ENCODE measurements around the gene NMUR1. TPM values are rescaled to one million over a fixed set of nuclear protein-coding genes. Genes with fewer than 3 reads are reported as not detected.

NMUR1 gene
- polyA plus RNA-seq, 2 of the 4 experiments (the other 2 are of a cell fraction): not detected

- POLR2A ChIA-PET: no interaction called here
- no peak for DNase-seq (ENCODE audit: low read depth in 1 of 2, low spot score in 1 of 2)
Measured at GRCh38 chr2:231531466-231531865, 1.2 kb upstream of the NMUR1 start.

GRCh38 chr2:231528636-231529030 lies 1.6 kb downstream of the NMUR1 start:
- Histone ChIP-seq H3K27ac (no peak overlapping the region), H3K4me2 (no peak overlapping the region), H3K4me1 (peaks cover 4% of the 10 kb centered on the region; the same call in 1 of the 3 replicates), H3K9me3 (no peaks in the 10 kb centered on the region), H3K4me3 (no peak overlapping the region)
- TF ChIP-seq HOXA7 (CRISPR knock-in tag; IDR thresholded peaks at IDR 0.05): no peak
- TF ChIP-seq ZC3H11A (IDR thresholded peaks at IDR 0.05): no peak
- no peak for TF ChIP-seq SREBF2 (IDR thresholded peaks at IDR 0.05)
- no peak for TF ChIP-seq RNF2 (IDR thresholded peaks at IDR 0.05; ENCODE audit: borderline replicate concordance, low read depth)
- TF ChIP-seq ELK1 (IDR thresholded peaks at IDR 0.05; ENCODE audit: low read depth, low read length): no peak
- TF ChIP-seq TP53 (CRISPR knock-in tag; IDR thresholded peaks at IDR 0.05): no peak
- no peak for TF ChIP-seq JUN (IDR thresholded peaks at IDR 0.05)
- TF ChIP-seq HMGXB4 (CRISPR knock-in tag; IDR thresholded peaks at IDR 0.05; ENCODE audit: borderline replicate concordance): no peak
- no peak for TF ChIP-seq RARB (CRISPR knock-in tag; IDR thresholded peaks at IDR 0.05)
- TF ChIP-seq RFX5 (IDR thresholded peaks at IDR 0.05): no peak
- TF ChIP-seq PBX3 (IDR thresholded peaks at IDR 0.05): no peak
- TF ChIP-seq FOSB (CRISPR knock-in tag; IDR thresholded peaks at IDR 0.05): no peak
- TF ChIP-seq CBX8 (IDR thresholded peaks at IDR 0.05): no peak
- no peak for TF ChIP-seq ZSCAN20 (CRISPR knock-in tag; IDR thresholded peaks at IDR 0.05)
- POLR2A ChIA-PET: interaction anchor here (0.8 kb wide), 1 partner anchor 76 kb away, joined by 3 read pairs; no protein-coding TSS in a partner anchor
- ATAC-seq (no peak), DNase-seq (ENCODE audit: low read depth in 1 of 2, low spot score in 1 of 2) (no peak), FAIRE-seq (no peak)
- CTCF ChIA-PET: interaction anchor here (0.6 to 3.6 kb wide), 7 partner anchors 11 to 149 kb away, joined by 3 to 14 read pairs (median 5); no protein-coding TSS in a partner anchor
- 86% methylated on average over 7 of the region's 9 CpGs for WGBS (ENCODE audit: missing lambda C conversion rate)

More at GRCh38 chr2:231531466-231531865, 1.2 kb upstream of the NMUR1 start:
- CTCF ChIA-PET: interaction anchor here (0.6 to 3.6 kb wide), 10 partner anchors 8 to 183 kb away, joined by 3 to 15 read pairs (median 4); no protein-coding TSS in a partner anchor
- ATAC-seq (no peak), FAIRE-seq (no peak)
- no peak overlapping the region for H3K4me2 ChIP-seq
- 75% methylated on average over 6 of the region's 6 CpGs for WGBS (ENCODE audit: missing lambda C conversion rate)
- no peak overlapping the region for H3K27ac ChIP-seq
- TF ChIP-seq ATOH8 (CRISPR knock-in tag; IDR thresholded peaks at IDR 0.05; ENCODE audit: low read depth) (no peak), EP300 (IDR thresholded peaks at IDR 0.05) (no peak), RNF2 (IDR thresholded peaks at IDR 0.05; ENCODE audit: borderline replicate concordance, low read depth) (no peak)
- H3K9me3 ChIP-seq: no peaks in the 10 kb centered on the region
- peaks cover 4% of the 10 kb centered on the region; the same call in 1 of the 3 replicates for H3K4me1 ChIP-seq
- H3K4me3 ChIP-seq: no peak overlapping the region

- ChIA-PET POLR2A (interaction anchor here (0.8 kb wide), 1 partner anchor 77 kb away, joined by 3 read pairs; no protein-coding TSS in a partner anchor), CTCF (interaction anchor here (0.6 to 3.6 kb wide), 6 partner anchors 10 to 150 kb away, joined by 3 to 14 read pairs (median 5); no protein-coding TSS in a partner anchor)
- no peaks in the 10 kb centered on the region for H3K9me3 ChIP-seq
- WGBS (ENCODE audit: missing lambda C conversion rate): 90% methylated on average over 23 of the region's 30 CpGs
- no peak for ATAC-seq
- no peak overlapping the region for H3K27ac ChIP-seq
- no peak overlapping the region for H3K4me3 ChIP-seq
- peaks cover 6% of the 10 kb centered on the region; the same call in 1 of the 3 replicates for H3K4me1 ChIP-seq
- DNase-seq (ENCODE audit: low read depth in 1 of 2, low spot score in 1 of 2): no peak
- FAIRE-seq: no peak
- H3K4me2 ChIP-seq: no peak overlapping the region
- no peak for TF ChIP-seq HMGXB4 (CRISPR knock-in tag; IDR thresholded peaks at IDR 0.05; ENCODE audit: borderline replicate concordance)
- TF ChIP-seq ELK1 (IDR thresholded peaks at IDR 0.05; ENCODE audit: low read depth, low read length): no peak
- no peak for TF ChIP-seq CBX2 (IDR thresholded peaks at IDR 0.05; ENCODE audit: borderline replicate concordance, low read depth)
- TF ChIP-seq RNF2 (IDR thresholded peaks at IDR 0.05; ENCODE audit: borderline replicate concordance, low read depth): no peak
- no peak for TF ChIP-seq HEYL (CRISPR knock-in tag; IDR thresholded peaks at IDR 0.05)
- no peak for TF ChIP-seq ZNF302 (CRISPR knock-in tag; IDR thresholded peaks at IDR 0.05)
- TF ChIP-seq CHD2 (IDR thresholded peaks at IDR 0.05; ENCODE audit: low read length, partially characterized antibody): no peak
- no peak for TF ChIP-seq RFX5 (IDR thresholded peaks at IDR 0.05)
- no peak for TF ChIP-seq EP300 (IDR thresholded peaks at IDR 0.05)
- TF ChIP-seq CEBPB (IDR thresholded peaks at IDR 0.05): no peak
Measured at GRCh38 chr2:231527955-231528635, 2.1 kb downstream of the NMUR1 start.

All from A549 (cell line).